Measurements from ENCODE around the gene RHBDF2.

Gene RHBDF2

GRCh38 chr17:76477576-76477975, 23.6 kb downstream of the RHBDF2 start:
- no peak for DNase-seq

DNA sequence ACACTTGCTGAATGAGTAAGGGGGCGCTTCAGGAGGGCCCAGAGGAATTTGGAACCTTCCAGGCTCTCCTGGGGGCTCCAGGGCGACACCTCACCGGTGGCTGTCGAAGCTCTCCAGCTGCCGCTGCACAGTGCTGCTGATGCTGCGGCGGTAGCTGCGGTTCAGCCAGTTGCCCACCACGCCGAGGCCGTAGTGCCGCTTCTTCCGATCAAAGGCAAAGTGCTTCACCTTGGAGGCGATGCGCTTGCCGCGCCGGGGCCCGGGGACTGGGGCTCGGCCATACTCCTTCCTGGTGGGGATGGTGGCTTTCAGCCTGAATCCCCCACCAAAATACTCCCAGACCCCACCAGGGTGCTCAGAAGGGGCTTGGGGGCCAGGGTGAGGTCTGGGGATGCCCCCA, 24.5 kb downstream of the RHBDF2 start:
- DNase-seq, result no peak

DNA sequence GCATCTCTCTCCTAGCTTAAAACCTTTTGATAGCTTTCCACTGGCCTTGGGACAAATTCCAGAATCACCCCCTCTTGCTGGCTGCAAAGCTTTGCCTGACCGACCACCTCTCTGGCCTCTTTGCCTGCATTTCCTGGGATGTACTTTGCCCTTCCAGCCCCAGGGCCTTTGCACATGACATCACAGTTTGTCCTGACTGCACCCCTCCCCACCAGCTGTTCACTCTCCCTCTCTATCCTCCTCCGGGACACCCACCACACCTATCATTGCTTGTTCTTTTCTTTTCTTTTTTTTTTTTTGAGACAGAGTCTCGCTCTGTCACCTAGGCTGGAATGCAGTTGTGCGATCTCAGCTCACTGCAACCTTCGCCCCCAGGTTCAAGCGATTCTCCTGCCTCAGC, 25.9 kb downstream of the RHBDF2 start:
- DNase-seq, result no peak

DNA sequence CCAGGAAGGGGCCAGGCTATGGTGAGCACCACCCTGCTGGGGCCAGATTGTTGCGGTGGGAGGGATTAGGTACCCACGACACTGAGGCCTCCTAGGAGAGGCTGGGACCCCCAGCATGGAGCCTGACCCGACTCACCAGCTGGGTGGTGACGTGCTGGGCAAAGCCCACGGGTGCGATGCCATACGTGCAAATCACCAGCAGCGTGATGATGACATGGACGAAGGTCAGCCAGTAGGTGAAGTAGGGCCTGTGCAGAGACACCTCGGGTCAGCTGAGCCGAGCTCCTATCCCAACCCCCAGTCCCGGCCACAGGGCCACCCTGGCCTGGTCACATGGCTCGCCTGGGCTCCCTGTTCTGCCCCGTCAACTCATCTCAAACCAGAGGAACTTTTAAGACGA, 26.3 kb downstream of the RHBDF2 start:
- DNase-seq, result no peak

- no peak for DNase-seq
Observed at GRCh38 chr17:76474238-76474637, 27.0 kb downstream of the RHBDF2 start.

GRCh38 chr17:76473541-76473985, 27.7 kb downstream of the RHBDF2 start:
- no peak for DNase-seq

GRCh38 chr17:76472726-76473125, 28.5 kb downstream of the RHBDF2 start:
- DNase-seq, result no peak

GRCh38 chr17:76472258-76472645, 29.0 kb downstream of the RHBDF2 start:
- DNase-seq, result no peak

GRCh38 chr17:76471498-76472257, 29.5 kb downstream of the RHBDF2 start:
- no peak for DNase-seq

DNA sequence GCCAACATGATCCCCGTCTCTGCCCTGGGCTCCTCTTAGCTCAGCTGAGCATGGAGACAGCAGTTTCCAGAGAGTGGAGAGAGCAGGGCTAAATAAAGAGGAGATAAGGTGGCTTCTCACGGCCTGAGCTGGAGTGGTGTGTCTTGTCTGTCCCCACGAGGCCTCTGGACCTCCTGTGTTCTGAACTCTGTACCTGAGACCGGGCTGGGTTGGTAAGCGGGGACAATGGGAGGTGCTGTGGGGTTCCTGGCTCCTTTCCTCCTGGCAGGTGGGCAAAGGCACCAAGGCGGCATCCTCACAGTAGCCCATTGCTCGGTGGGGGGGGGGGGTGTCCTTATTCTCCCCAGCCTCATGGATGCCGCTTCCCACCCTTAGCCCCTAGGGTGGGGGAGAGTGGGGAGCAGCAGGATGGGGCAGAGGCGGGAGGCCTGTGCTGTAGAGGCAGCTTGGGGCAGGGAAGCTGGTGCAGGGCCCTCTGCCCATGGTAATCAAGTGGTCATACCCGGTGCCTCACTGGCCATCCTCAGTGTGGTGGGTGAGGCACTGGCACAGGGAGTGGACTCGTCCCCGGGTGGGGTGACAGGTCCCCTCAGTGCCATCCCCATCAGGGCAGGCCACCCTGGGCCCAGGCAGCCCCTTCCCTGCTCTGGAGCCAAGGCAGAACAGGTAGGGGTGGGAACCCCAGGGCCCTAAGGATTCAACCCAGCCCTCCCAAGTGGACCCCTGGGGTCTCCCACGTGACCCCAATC, 31.1 kb downstream of the RHBDF2 start:
- DNase-seq, result no peak

DNA sequence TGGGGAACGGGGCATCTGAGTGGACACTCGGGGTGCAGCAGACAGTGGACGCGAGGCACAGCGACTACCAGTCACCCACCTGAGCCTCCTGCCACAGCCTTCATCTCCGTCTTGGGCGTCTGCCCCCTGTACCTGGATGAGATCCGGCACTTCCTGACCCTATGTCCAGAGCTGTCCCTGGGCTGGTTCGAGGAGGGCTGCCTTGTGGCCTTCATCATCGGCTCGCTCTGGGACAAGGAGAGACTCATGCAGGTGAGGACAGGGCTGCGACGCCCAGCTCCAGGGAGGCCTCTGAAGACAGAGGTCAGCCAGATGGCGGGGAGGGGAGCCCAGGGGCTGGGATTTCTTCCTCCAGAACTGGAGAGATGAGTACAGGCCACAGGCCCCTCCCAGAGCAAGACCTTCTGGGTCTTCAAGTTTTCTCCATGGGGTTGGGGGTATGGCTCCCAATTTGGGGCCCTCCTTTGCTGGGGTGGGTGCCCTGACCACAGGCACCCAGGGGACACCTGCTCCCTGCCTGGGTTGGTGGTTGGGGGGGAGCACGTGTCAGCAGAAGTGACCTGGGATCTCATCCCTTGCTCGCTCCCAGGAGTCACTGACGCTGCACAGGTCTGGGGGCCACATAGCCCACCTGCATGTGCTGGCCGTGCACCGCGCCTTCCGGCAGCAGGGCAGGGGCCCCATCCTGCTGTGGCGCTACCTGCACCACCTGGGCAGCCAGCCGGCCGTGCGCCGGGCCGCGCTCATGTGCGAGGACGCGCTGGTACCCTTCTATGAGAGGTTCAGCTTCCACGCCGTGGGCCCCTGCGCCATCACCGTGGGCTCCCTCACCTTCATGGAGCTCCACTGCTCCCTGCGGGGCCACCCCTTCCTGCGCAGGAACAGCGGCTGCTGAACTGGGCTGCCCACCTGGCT, 31.9 kb downstream of the RHBDF2 start:
- no peak for DNase-seq

DNA sequence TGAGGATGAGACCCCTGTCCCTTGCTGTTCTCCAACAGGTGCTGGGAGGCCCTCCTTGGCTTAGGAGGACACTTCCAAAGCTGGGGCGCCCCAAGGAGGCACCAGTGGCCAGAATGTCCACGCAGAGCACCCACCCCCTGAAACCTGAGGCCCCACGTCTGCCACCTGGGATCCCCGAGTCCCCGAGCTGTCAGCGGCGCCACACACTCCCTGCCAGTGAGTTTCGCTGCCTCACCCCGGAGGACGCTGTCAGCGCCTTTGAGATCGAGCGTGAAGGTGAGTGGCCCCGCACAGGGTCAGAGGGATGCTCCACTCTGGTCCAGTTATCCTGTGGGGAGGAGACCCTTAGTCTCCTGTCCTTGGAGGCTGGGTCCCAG, 32.6 kb downstream of the RHBDF2 start:
- DNase-seq, result no peak

GRCh38 chr17:76467809-76468633, 33.2 kb downstream of the RHBDF2 start:
- DNase-seq, result no peak

DNA sequence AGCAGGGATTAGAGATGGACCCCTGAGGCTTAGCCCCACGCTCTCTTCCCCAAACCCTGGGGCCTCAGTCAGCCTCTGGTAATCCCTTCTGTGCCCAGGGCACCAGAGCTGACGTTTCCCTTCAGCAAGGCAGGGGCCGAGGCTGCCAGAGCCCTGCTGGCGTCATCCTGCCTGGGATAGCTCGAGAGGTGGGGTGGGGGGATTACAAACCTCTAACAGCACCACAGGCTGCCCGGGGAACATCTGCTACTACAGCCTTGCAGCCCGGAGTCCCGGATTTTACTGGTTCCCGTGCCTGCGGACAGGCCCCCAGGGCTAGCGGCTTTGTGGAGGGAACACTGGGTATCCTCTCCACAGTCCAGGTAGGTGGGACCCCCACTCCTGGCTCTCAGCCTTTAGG, 33.9 kb downstream of the RHBDF2 start, which contains the start of gene AANAT:
TSS of gene AANAT (plus strand) at position 238 of the 400 bp plus-strand sequence. CDS start 1,144 bp downstream, outside the sequence.
- DNase-seq, result no peak

GRCh38 chr17:76466775-76467130, 34.5 kb downstream of the RHBDF2 start:
- no peak for DNase-seq

DNA sequence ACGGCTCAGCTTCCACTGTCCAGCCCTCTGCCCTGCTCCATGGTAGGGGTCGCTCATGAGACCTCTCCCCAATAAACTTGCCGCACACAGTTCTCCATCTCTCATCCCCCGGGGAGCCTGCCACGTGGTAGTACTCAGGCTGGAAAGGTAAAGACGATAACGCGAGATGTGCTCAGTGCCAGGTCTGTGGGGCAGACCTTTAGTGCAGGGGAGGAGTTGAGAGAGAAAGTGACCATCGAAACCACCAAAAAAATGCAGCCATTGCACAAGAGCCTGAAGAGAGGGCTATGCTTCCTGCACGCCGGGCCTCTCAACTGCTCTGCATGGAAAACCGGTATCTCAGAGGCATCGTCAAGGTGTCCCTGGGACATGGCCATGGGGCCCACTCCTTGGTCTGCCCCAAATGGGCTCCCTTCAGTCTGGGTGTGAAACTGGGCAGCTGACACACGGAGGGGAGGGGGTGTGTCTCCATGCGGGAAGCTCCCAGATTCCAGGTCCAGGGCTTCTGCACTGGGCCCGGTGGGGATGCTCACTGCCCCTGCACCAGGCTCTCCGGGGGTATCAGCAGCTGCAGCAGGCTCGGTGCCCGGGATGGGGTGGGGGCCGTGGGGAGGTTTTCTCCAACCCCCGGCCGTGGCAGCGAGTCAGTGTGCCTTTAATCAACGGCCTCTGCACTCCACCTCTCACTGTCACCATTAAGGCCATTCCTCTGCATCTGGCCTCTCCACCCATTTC, 38.5 kb downstream of the RHBDF2 start:
- DNase-seq, result no peak

GRCh38 chr17:76461765-76462555, 39.3 kb downstream of the RHBDF2 start:
- DNase-seq, result no peak

DNA sequence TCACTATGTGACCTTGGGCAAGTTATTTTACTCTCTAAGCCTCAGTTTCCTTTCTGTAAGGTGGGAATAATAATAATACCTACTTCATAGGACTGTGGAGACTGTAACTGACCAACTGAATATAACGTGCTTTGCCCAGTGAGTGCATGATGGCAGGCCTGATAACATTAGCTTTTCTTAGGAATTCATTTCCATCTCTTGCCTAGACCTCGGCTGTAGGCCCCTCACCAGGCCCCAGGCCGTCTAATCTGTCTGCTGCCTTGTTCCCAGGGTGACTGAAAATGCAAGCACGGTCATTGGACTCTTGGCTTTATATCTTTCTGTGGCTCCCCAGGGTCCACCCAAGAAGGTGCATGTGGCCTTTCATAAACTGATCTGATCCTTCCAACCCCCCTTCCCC, 41.5 kb downstream of the RHBDF2 start:
- DNase-seq, result no peak

DNA sequence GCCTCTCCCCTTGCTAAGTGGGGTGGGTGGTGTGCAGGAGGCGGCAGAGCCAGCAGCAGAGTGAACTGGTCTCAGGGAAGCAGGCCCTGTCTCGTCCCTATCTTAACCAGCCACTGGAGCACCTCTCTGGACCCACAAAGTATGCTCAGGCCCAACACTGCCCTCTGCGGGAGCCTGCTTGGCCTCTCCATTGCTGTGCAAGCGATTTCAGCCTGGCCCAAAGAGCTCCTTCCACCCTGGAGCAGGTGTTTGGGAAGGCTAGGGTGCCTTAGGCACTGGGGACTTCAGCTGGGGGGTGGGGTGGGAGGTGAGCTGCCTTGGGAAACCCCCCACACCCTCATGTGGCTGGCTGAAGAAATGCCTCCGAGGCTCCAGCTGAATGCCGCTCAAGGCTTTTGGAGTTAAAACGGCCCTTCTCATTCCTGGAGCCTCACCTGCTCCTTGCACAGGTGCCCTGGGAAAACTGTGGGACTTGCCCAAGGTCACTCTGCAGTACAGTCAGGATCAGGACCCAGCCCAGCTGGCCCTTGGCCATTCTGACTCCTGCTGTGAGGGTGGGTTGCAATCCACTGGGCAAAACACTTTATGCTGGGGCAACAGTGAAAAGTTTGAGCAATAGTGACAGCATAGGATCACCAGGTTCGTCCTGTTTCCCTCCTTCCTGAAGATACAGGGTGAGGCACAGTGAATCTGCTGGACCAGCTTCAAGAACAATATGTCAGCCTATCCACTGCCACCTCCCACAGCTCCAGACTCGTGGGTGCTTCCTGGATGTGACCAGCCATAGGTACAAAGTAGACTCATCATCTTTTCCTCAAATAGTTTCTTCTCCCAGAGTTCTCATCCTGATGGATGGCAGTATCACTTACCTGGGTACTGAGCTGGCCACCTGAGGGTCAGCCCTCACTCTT, 42.4 kb downstream of the RHBDF2 start:
- no peak for DNase-seq

- DNase-seq, result no peak
Observed at GRCh38 chr17:76453431-76453743, 47.8 kb downstream of the RHBDF2 start.

Measured in central memory CD4-positive, alpha-beta T cell (primary cell).